ENCODE data around the gene TWNK. TPM values are rescaled to one million over a fixed set of nuclear protein-coding genes. Genes with fewer than 3 reads are reported as not detected.

TWNK gene
- polyA plus RNA-seq, 5 donors, result 7.9 to 12.8 (median 10.0) TPM

Other genes with a start within 250 kb of the TWNK start
- under 1 TPM in 2 of 5 donors, not detected in 3; 0.15 to 0.64 TPM for gene PAX2, start 242.0 kb upstream of the TWNK start, polyA plus RNA-seq (ENCODE audit: insufficient read depth in 1 of 5, insufficient read length in 5 of 5, low replicate concordance in 1 of 5)
- 10 to 100 TPM; 47.4 to 70.5 (median 57.0) TPM for gene SLF2, start 74.6 kb upstream of the TWNK start, polyA plus RNA-seq (ENCODE audit: insufficient read depth in 1 of 5, insufficient read length in 5 of 5, low replicate concordance in 1 of 5)
- gene SEMA4G, start 18.0 kb upstream of the TWNK start, polyA plus RNA-seq (ENCODE audit: insufficient read depth in 1 of 5, insufficient read length in 5 of 5, low replicate concordance in 1 of 5), result 10 to 100 TPM; 30.7 to 46.3 (median 36.4) TPM
- 100 to 1,000 TPM in 2 of 5 donors, 10 to 100 TPM in 3; 72.7 to 128 (median 87.3) TPM for gene MRPL43, start within 50 bp of the TWNK start, polyA plus RNA-seq (ENCODE audit: insufficient read depth in 1 of 5, insufficient read length in 5 of 5, low replicate concordance in 1 of 5)
- 10 to 100 TPM; 37.4 to 73.9 (median 57.6) TPM for gene LZTS2, start 12.3 kb downstream of the TWNK start, polyA plus RNA-seq (ENCODE audit: insufficient read depth in 1 of 5, insufficient read length in 5 of 5, low replicate concordance in 1 of 5)
- gene PDZD7, start 43.6 kb downstream of the TWNK start, polyA plus RNA-seq (ENCODE audit: insufficient read depth in 1 of 5, insufficient read length in 5 of 5, low replicate concordance in 1 of 5), result under 1 TPM; 0.26 to 0.85 (median 0.69) TPM
- gene SFXN3, start 43.7 kb downstream of the TWNK start, polyA plus RNA-seq (ENCODE audit: insufficient read depth in 1 of 5, insufficient read length in 5 of 5, low replicate concordance in 1 of 5), result 10 to 100 TPM; 20.7 to 27.6 (median 22.7) TPM
- gene KAZALD1, start 74.4 kb downstream of the TWNK start, polyA plus RNA-seq (ENCODE audit: insufficient read depth in 1 of 5, insufficient read length in 5 of 5, low replicate concordance in 1 of 5), result 10 to 100 TPM in 4 of 5 donors, 1 to 10 TPM in 1; 8.4 to 19.8 (median 12.8) TPM
- gene TLX1, start 143.8 kb downstream of the TWNK start, polyA plus RNA-seq (ENCODE audit: insufficient read depth in 1 of 5, insufficient read length in 5 of 5, low replicate concordance in 1 of 5), result not detected
- 1 to 10 TPM in 1 of 5 donors, under 1 TPM in 4; 0.16 to 1.5 (median 0.40) TPM for gene LBX1, start 241.9 kb downstream of the TWNK start, polyA plus RNA-seq (ENCODE audit: insufficient read depth in 1 of 5, insufficient read length in 5 of 5, low replicate concordance in 1 of 5)